GM21360 (cell line): Measurements from ENCODE around the gene CFL1.
"Not testable (repeated sequence)": the region's sequence is repeated elsewhere in the genome, so short reads cannot be mapped to it uniquely, and the experiment has no call there.

Experiments used
- ATAC-seq: cut with Tn5 transposase; IDR thresholded peaks from one replicate; pipeline ENCODE4 v1.9.1; 2021; ENCODE audit warnings: mild to moderate bottlenecking, moderate library complexity; ENCODE audit not compliant: unreplicated experiment

Gene CFL1

GRCh38 chr11:65857853-65858680 lies at the start of gene CFL1:
Gene CFL1, minus strand, starts transcription at chr11:65858180. Its CDS starts 81 bp downstream, at chr11:65858099.
- ATAC-seq: peak; percentile 42

DNA sequence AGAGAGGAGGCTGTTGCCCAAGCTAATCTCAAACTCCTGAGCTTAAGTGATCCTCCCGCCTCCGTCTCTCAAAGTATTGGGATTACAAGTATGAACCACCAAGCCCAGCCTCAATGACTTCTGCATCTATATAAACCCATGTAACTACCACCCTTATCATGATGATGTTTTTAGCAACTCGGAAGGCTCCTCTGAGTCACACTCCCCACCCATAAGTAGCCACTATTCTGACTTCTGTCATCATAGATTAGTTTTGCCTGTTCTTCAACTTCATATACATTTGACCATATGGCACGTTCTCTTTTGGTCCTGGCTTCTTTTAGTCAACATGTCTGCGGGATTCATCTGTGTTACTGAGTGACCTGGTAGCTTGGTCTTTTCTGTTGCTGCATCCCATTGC lies 48.6 kb upstream of the CFL1 start:
- ATAC-seq: no peak

- no peak for ATAC-seq
Observed at GRCh38 chr11:65903715-65904114, 45.7 kb upstream of the CFL1 start.

DNA sequence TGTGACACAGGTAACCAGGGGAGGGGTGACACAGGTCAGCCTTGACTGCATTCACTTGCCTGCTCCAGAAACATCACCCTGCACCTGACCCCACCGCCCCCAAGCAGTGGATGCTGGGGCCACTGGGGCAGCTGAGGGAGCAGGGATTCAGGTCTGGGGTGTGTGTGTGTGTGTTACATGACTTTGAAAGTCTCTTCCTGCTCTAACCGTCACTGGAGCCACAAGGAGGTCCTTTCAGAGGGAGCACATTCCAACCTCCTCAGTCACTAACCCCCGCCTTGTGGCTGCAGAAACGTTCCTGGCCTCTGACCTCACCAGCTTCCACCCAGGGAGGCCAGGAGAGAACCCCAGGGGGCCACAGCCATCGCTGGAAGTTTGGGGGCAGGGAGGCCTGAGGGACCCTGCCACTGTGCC lies 45.1 kb upstream of the CFL1 start:
- no peak for ATAC-seq

DNA sequence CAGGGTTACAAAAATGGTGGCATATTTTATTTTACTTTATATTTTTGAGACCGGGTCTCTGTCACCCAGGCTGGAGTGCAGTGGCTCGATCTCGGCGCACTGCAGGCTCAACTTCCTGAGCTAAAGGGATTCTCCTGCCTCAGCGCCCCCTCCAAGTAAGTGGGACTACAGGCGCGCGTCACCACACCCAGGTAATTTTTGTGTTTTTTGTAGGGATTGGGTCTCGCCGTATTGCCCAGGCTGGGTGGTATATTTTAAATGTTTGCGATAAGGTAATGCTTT lies 42.9 kb upstream of the CFL1 start:
- ATAC-seq: no peak

- ATAC-seq: peak; percentile 70
Observed at GRCh38 chr11:65900125-65900898, 42.3 kb upstream of the CFL1 start, which contains the start of gene FOSL1. Gene FOSL1, minus strand, starts transcription at chr11:65900388. Its CDS starts 49 bp downstream, at chr11:65900339.

DNA sequence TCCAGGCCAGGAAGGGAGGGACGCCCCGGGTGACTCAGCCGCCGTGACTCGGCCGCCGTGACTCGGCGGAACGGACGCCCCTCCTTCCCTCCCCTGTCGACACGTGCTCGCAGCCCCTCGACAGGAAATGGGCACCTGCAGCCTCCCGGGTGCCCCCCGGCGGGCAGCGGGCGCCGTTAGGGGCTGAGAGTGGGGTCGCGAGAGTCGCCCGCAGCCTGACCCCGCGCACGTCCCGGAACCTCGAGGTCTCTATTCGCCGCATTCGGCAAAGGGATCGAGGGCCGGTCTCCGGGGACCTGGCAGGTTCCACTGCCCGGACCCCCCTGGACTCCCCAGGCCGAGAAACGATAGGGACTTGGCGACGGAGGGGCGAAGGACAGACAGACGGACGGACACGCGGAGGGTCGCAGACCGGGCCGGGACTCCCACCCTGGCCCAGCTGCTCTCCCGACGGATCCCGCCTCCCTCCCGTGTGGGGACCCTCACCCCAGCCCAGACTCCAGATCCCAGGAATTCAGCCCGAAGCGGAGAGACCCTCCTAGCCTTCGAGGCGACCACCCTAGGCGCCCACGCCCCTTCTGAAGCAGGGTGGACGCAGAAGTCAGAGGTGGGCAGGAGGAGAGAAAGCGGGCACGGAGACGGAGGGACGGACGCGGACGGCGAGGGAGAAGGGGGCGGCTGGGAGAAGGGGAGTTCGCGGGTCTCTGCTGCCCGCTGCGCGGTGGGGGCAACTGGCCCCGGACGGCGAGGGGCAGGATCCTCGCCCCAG lies 41.6 kb upstream of the CFL1 start:
- ATAC-seq: no peak

DNA sequence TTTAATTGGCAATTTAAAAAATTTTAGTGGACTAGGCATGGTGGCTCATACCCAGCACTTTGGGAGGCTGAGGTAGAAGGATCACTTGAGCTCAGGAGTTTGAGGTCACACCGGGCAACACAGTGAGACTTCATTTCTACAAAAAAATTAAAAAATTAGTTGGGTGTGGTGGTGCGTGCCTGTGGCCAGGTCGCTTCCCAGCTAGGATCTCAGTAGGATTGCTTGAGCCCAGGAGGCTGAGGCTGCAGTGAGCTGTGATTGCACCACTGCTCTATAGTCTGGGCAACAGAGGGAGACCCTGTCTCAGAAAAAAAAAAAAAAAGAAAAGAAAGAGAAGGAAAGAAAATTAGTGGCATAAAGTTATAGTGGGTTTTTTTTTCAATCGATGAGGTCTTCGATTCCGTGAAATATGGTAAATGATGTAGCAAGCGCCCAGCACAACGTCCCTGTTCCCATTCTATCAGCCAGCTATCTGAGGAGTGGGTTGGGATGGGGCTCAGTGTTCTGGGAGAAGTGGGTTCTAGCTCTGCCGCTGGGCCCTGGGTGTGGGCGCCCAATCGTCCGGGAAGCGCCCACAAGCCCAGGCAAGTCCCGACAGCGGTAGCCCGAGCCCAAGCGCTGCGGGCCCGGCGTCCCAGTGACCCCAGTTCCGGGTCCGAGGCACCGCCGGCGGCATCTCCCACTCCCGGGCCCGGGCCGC lies 40.8 kb upstream of the CFL1 start:
- no peak for ATAC-seq

DNA sequence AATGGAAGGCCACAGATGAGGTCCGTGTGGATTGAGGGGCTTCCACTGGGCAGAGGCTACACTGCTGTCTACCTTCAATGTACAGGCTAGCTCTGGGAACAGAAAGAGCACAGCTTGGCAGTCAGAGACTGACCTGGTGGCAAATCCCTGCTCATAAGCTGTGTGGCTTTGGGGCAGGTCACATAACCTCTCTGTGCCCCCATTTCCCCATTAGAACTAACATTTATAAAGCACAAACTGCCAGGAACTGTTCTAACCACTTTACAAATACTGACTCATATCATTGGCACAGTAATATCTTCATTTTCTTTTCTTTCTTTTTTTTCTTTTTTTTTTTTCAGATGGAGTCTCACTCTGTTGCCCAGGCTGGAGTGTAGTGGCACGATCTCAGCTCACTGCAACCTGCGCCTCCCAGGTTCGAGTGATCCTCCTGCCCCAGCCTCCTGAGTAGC lies 39.1 kb upstream of the CFL1 start:
- no peak for ATAC-seq

DNA sequence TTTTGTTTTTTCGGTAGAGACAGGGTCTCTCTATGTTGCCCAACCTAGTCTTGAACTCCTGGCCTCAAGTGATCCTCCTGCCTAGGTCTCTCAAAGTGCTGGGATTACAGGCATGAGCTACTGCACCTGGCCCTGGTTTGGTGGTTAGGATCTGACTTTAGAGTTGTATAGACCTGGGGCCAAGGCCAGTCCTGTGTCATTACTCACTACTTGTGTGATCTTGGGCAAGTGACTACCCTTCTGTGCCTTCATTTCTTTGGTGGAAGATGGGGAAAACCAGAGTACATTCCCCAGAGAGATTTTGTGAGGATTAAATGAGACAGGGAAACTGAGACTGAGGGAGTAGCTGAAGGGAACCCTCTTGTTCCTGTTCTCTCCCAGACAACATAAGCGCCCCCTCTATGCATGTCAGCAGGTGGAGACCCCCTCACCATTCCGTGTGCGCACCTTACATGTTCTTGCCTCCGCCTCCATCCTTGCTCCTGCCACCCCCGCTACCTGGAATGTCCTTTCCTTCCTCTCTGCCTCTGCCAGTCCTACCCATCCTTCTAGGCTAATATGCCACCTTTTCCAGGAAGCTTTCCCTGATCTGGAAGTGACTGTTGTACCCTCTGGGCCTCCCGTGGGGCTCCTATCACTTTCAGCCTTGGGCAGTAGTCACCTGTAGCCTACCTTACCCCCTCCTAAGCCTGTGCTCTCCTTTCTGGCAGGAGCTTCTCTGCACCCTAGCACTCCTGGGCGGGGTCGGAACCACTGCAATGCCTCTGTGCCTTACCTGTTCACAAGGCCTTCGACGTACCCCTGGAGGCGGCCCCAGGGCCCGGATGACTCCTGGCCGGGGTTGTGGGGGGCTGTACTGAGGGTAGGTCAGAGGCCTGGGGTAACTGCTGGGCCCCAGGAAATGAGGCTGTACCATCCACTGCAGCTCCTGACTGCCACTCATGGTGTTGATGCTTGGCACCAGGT lies 38.3 kb upstream of the CFL1 start:
- no peak for ATAC-seq

GRCh38 chr11:65895482-65895981 lies 37.6 kb upstream of the CFL1 start:
- no peak for ATAC-seq

DNA sequence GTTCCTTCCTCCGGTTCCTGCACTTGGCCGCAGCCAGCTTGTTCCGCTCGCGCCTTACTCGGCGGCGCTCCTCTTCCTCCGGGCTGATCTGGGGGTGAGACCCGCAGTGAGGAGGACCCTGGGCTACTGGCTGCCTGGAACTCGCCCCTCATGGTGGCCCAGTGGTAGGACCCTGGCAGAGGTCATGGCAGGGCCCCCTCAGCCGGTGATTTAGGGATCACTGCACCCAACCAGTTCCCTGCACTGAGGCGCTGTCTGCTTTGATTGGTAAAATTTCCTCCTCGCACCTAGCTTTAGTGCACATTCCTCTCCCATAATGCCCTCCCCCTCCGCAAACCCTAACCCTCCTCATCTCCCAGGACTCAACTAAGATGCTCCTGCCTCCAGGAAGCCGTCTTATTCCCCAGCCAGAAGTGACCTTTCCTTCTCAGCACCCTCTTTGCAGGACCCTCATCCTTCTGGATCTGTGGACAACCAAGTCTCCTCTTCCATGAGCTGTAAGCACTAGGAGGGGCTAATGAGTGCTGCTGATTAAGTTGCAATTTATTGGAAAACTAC lies 36.1 kb upstream of the CFL1 start:
- no peak for ATAC-seq

DNA sequence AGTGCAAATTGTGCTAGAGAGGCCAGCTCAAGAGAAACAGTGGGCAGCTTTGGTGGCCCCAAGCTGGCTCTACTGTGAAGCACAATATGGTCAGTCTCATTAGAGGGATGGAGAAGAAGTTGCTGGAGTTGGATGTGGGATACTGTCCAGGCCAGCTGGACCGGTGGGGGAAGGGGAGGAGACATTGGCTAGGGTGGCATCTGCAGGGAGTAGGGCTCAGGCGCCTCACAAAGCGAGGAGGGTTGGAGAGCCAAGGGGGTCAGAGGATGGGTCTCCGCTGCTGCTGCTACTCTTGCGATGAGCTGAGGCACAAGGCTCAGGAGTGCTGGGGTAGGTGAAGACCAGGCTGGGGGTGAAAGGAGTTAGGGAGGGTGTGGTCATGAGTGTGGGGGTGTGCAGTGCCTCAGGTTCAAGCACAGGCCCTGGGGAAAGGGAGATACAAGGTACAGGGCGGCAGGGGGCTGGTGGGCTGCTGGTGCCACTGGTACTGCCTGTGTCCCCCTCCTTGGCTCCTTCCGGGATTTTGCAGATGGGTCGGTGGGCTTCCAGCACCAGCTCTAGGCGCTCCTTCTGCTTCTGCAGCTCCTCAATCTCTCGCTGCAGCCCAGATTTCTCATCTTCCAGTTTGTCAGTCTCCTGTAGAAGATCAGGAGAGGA lies 34.8 kb upstream of the CFL1 start:
- no peak for ATAC-seq

GRCh38 chr11:65892137-65892540 lies 34.2 kb upstream of the CFL1 start:
- not testable (repeated sequence) for ATAC-seq

DNA sequence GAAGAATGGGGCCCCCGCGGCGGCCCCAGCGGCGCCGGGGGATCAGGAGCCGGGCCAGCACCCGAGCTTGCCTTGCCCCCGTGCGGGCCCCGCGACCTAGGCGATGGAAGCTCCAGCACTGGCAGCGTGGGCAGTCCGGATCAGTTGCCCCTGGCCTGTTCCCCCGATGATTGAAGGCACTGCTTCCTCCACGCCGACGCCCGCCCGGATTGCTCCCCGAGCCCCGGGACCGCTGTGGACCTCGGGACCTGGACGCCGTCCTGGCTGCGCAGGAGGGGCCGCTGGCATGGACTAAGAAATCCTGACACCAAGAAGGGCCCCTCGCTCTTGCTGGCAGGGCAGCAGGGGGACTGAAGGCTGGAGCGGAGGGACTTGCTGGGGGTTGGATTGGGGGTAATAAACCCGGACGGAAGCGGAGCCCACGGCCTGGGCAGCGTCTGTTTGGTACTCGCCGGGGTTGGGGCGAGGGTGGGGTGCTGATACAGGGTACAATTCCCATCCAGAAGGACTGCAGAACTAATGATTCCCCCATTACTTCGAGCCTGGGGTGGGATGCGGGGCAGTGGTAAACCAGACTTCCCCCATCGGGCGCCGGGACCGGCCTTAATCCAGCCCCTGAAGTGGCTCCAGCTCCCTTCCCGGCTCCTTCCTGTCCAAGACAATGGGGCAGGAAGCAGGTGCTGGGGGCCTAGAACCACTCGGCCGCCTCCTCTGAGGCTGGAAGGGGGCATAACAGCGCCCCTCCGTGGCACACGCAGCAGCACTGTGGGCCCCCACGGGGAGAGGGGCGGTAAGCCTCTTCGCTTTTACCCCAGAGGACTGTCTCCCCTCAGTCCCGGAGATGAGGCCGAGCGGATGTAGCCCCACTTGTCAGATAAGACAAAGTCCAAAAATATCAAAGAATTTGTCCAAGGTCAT lies 33.5 kb upstream of the CFL1 start:
- no peak for ATAC-seq

DNA sequence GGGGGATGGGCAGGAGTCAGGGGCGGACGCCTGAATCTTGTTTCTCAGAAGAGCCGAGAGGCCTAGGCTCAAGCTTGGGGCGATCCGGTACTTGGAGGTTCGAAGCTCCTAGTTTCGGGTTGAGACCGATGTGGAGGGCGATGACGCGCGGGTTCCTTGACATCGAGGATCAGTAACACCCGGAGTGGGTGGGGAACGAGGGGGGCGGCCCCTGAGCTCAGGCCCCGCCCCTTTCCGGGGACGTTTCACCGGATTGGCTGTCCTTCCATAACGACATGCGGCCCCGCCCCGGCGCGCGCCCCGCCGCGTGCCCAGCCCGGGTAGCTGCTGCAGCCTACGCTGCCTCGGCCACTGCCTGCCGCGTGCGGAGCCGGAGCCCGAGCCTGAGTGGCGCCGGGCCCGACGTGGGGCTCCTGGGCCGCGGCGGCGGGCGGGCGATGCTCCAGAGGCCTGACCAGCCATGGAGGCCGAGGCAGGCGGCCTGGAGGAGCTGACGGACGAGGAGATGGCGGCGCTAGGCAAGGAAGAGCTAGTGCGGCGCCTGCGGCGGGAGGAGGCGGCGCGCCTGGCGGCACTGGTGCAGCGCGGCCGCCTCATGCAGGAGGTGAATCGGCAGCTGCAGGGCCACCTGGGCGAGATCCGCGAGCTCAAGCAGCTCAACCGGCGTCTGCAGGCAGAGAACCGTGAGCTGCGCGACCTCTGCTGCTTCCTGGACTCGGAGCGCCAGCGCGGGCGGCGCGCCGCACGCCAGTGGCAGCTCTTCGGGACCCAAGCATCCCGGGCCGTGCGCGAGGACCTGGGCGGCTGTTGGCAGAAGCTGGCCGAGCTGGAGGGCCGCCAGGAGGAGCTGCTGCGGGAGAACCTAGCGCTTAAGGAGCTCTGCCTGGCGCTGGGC lies 32.6 kb upstream of the CFL1 start, which contains the start of gene CCDC85B:
Gene CCDC85B, plus strand, starts transcription at position 350 of the 895 bp plus-strand sequence. Its CDS starts 111 bp downstream, at position 461.
- ATAC-seq: peak; percentile 41
